ENCODE measurements around the gene ENOX2.

- TF ChIP-seq ZNF274 (IDR thresholded peaks at IDR 0.05; ENCODE audit: low read depth, low read length) (no peak), YY1 (IDR thresholded peaks at IDR 0.05; ENCODE audit: insufficient read depth, insufficient read length) (no peak)
Observed at GRCh38 chrX:130769835-130770234, 133.2 kb downstream of the ENOX2 start.

Measured in NT2/D1 (cell line).